ENCODE results near the gene NR2F1-AS1.

NR2F1-AS1 gene

GRCh38 chr5:93384026-93384425, 197.0 kb downstream of the NR2F1-AS1 start:
- DNase-seq (ENCODE audit: low spot score) = no peak

- no peak for DNase-seq (ENCODE audit: low spot score)
These were observed 198.7 kb downstream of the NR2F1-AS1 start for GRCh38 chr5:93382188-93382825.

- no peak for DNase-seq (ENCODE audit: low spot score)
These were observed 200.0 kb downstream of the NR2F1-AS1 start for GRCh38 chr5:93381057-93381456.

- no peak for DNase-seq (ENCODE audit: low spot score)
These were observed 202.9 kb downstream of the NR2F1-AS1 start for GRCh38 chr5:93378073-93378472.

GRCh38 chr5:93371893-93372292, 209.1 kb downstream of the NR2F1-AS1 start:
- no peak for DNase-seq (ENCODE audit: low spot score)

- no peak for DNase-seq (ENCODE audit: low spot score)
These were observed 216.6 kb downstream of the NR2F1-AS1 start for GRCh38 chr5:93364378-93364777.

GRCh38 chr5:93360436-93361088, 220.5 kb downstream of the NR2F1-AS1 start:
- no peak for DNase-seq (ENCODE audit: low spot score)

GRCh38 chr5:93359960-93360305, 221.1 kb downstream of the NR2F1-AS1 start:
- no peak for DNase-seq (ENCODE audit: low spot score)

Data from HuH-7 (cell line).